MM.1S (cell line): ENCODE data around the gene MGST2.

Experiments
- EZH2 ChIP-seq: fragments of 300-600 bp; sonication (generic); optimal IDR thresholded peaks from 2 replicates; pipeline ENCODE3; 2017; ENCODE audit warnings: low read depth, mild to moderate bottlenecking, antibody characterized with exemption, low read length, mixed read lengths
- EZH2phosphoT487 ChIP-seq: fragments of 300-600 bp; sonication (generic); IDR thresholded peaks from 2 replicates; pipeline ENCODE4 v1.6.1; 2018; ENCODE audit warnings: antibody characterized with exemption, low read length
- TF ChIP-seq, protein P1 (sequence below): fragments of 300-600 bp; sonication (generic); IDR thresholded peaks from 2 replicates; pipeline ENCODE4 v1.5.1; 2016; ENCODE audit warnings: antibody characterized with exemption, low read length, mixed read lengths

DNA sequence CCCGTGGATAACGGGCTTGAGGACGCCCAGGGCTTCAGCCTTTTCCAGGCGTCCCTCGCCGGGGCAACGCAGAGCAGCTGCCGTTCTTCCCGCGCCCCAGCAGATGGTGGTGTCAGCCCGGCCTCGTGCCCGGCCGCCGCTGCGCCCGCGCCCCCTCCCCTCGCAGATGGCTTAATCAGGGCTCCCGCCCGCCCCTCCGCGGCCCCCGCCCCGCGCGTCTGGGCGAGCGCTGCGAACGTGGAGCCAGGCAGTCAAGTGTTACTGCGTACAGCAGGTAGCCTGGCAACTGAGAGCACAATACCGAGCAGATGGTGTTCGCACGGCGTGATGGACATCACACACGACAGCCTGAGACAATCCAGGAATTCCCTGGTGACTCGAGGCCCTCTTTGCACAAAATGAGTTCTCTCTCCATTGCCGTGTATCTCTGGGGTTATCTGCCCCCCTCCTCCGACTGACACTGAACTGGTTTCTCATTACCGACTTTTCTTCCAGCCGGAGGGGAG lies 69.3 kb downstream of the MGST2 start:
- TF ChIP-seq, protein P1, sequence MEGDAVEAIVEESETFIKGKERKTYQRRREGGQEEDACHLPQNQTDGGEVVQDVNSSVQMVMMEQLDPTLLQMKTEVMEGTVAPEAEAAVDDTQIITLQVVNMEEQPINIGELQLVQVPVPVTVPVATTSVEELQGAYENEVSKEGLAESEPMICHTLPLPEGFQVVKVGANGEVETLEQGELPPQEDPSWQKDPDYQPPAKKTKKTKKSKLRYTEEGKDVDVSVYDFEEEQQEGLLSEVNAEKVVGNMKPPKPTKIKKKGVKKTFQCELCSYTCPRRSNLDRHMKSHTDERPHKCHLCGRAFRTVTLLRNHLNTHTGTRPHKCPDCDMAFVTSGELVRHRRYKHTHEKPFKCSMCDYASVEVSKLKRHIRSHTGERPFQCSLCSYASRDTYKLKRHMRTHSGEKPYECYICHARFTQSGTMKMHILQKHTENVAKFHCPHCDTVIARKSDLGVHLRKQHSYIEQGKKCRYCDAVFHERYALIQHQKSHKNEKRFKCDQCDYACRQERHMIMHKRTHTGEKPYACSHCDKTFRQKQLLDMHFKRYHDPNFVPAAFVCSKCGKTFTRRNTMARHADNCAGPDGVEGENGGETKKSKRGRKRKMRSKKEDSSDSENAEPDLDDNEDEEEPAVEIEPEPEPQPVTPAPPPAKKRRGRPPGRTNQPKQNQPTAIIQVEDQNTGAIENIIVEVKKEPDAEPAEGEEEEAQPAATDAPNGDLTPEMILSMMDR = peak; percentile 74
- TF ChIP-seq EZH2 = no peak
- TF ChIP-seq EZH2phosphoT487 = no peak
